Measurements from ENCODE around the gene ITGB1BP1. TPM values are rescaled to one million over a fixed set of nuclear protein-coding genes. Genes with fewer than 3 reads are reported as not detected.

Gene ITGB1BP1
- total and polyA plus RNA-seq, 10 donors: 24.0 to 79.4 (median 51.3) TPM

DNA sequence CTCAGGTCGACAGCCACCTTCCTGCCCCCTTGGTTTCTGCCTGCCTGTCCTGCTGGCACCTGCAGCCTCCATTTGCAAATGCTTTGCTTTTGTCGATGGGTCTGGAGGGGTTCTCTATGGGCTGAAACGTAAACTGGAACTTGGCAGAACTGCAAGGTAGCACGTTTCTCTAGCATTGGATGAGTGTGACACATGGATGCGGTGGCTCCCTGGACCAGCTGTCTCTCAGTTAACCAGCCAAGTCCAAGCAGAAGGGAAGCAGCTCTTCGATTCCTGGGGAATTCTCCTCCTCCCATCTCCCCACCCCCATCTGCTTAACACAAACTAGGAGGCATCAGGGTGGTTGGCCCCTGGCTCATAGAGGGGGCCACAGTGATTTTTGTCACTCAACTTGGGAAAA is 57.3 kb downstream of the ITGB1BP1 start:
- Histone ChIP-seq H3K27ac (no peak overlapping the region), H3K27me3 (replicated peaks in 1 of 7) (peaks cover 0 to 39% (median 0%) of the 10 kb centered on the region in 7 donors), H3K36me3 (no peaks in the 10 kb centered on the region), H3K9me3 (no peaks in the 10 kb centered on the region), H3K4me3 (no peak overlapping the region), H3K4me1 (no peaks in the 10 kb centered on the region)
- intact Hi-C loops (cut with DNase I; ENCODE audit: low total_unique reads): no loop called here
- WGBS, 5 donors: 77 to 86% (median 83%) methylated on average over 6 of the region's 6 CpGs
- no peak for TF ChIP-seq POLR2A (IDR thresholded peaks at IDR 0.05)
- TF ChIP-seq, protein P1, sequence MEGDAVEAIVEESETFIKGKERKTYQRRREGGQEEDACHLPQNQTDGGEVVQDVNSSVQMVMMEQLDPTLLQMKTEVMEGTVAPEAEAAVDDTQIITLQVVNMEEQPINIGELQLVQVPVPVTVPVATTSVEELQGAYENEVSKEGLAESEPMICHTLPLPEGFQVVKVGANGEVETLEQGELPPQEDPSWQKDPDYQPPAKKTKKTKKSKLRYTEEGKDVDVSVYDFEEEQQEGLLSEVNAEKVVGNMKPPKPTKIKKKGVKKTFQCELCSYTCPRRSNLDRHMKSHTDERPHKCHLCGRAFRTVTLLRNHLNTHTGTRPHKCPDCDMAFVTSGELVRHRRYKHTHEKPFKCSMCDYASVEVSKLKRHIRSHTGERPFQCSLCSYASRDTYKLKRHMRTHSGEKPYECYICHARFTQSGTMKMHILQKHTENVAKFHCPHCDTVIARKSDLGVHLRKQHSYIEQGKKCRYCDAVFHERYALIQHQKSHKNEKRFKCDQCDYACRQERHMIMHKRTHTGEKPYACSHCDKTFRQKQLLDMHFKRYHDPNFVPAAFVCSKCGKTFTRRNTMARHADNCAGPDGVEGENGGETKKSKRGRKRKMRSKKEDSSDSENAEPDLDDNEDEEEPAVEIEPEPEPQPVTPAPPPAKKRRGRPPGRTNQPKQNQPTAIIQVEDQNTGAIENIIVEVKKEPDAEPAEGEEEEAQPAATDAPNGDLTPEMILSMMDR (IDR thresholded peaks at IDR 0.05 in 8 of 11, conservative IDR thresholded peaks at IDR 0.05 in 3 of 11): no peak
- TF ChIP-seq POLR2AphosphoS5 (IDR thresholded peaks at IDR 0.05): no peak
- DNase-seq: no peak

DNA sequence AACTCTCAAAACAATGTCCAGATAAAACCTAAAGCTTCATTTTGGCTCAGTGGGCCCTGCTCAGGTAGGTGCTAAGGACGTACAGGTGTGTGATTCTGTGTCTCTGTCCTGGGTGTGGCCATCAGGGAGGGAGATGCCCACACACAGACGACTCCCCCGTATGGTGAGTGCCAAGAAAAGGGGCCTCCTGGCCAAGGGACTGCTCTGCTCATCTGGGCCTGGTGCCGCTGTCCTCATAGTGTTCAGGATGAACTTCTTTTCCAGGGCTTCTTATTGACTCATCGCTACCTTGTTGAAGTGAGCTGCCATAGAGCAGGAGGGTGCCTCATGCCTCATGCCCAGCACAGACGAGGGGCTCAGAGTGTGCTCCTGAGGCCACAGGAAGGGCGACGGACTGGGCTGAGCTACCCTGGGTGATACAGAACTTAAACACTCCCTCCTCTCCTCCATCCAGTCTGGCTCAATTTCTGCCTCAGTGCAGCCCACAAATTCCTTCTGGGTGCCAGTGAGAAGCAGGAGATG is 57.8 kb downstream of the ITGB1BP1 start:
- Histone ChIP-seq H3K4me1 (no peaks in the 10 kb centered on the region), H3K27me3 (replicated peaks in 1 of 7) (peaks cover 0 to 34% (median 0%) of the 10 kb centered on the region in 7 donors), H3K27ac (no peak overlapping the region), H3K4me3 (no peak overlapping the region), H3K36me3 (no peaks in the 10 kb centered on the region), H3K9me3 (no peaks in the 10 kb centered on the region)
- DNase-seq: no peak
- TF ChIP-seq POLR2AphosphoS5 (IDR thresholded peaks at IDR 0.05) (no peak), POLR2A (IDR thresholded peaks at IDR 0.05) (no peak)
- TF ChIP-seq, protein P1 (IDR thresholded peaks at IDR 0.05 in 8 of 11, conservative IDR thresholded peaks at IDR 0.05 in 3 of 11): no peak
- intact Hi-C loops (cut with DNase I; ENCODE audit: low total_unique reads): no loop called here
- 88 to 94% (median 90%) methylated on average over 8 of the region's 8 CpGs for WGBS, 5 donors

DNA sequence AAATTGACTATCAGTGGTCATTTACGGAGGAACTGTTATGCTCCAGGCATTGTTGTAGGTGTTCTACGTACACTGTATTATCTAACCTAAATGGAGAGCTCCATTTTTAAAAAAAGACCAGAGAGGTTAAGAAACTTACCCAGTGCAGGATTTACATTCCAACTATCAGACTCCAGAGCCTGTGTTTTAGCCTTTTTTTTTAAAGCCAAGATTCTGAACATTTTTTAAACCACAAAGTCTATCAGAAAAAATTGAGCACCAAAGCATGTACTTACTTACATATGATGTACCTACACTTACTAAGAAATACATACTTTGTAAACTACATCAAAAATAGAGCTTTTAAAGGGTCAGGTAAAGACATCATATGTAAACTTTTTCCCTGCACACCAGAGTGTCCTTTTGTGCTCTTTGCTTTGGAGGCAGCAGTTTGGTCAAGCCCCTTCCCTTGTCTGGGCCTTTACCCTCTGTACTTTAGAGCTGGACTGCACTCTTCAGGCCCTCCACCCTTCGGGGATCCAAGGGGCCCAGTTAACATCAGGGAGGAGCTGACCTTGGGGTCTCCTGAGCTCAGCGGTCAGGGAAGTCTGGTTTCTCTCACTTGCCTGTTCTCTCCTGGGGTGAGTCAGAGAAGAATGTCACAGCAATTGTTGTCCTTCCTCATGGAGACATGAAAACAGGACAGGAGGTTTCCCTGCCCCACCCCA is 58.4 kb downstream of the ITGB1BP1 start:
- Histone ChIP-seq H3K4me1 (no peaks in the 10 kb centered on the region), H3K4me3 (no peak overlapping the region), H3K27me3 (replicated peaks in 1 of 7) (peaks cover 0 to 28% (median 0%) of the 10 kb centered on the region in 7 donors), H3K9me3 (no peaks in the 10 kb centered on the region), H3K27ac (no peak overlapping the region), H3K36me3 (no peaks in the 10 kb centered on the region)
- 69 to 92% (median 80%) methylated on average over 4 of the region's 4 CpGs for WGBS, 5 donors
- no peak for DNase-seq
- intact Hi-C loops (cut with DNase I; ENCODE audit: low total_unique reads): no loop called here
- TF ChIP-seq POLR2AphosphoS5 (IDR thresholded peaks at IDR 0.05) (no peak), POLR2A (IDR thresholded peaks at IDR 0.05) (no peak)
- TF ChIP-seq, protein P1 (IDR thresholded peaks at IDR 0.05 in 8 of 11, conservative IDR thresholded peaks at IDR 0.05 in 3 of 11): no peak

DNA sequence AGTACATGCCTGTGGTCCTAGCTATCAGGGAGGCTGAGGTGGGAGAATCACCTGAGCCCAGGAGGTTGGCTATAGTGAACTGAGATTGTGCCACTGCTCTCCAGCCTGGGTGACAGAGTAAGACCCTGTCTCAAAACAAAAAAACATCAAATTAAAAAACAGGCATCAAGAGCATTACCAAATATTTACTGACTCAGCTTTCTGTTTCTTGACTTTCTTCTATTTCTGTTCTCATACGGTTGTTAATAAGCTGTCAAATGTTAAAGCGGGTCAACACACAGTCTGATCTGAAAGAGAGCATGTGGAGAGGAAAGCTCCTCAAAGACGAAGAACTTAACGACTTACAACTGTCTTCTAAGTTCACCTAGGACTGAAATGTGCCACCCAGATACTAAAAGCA is 59.0 kb downstream of the ITGB1BP1 start:
- intact Hi-C loops (cut with DNase I; ENCODE audit: low total_unique reads): no loop called here
- Histone ChIP-seq H3K4me3 (no peak overlapping the region), H3K36me3 (no peaks in the 10 kb centered on the region), H3K9me3 (no peaks in the 10 kb centered on the region), H3K27me3 (replicated peaks in 1 of 7) (peaks cover 0 to 23% (median 0%) of the 10 kb centered on the region in 7 donors), H3K27ac (no peak overlapping the region), H3K4me1 (no peaks in the 10 kb centered on the region)
- no peak for DNase-seq
- 77 to 94% (median 88%) methylated on average over 4 of the region's 4 CpGs for WGBS, 5 donors
- TF ChIP-seq POLR2AphosphoS5 (IDR thresholded peaks at IDR 0.05): no peak
- TF ChIP-seq, protein P1 (IDR thresholded peaks at IDR 0.05 in 8 of 11, conservative IDR thresholded peaks at IDR 0.05 in 3 of 11): no peak
- TF ChIP-seq POLR2A (IDR thresholded peaks at IDR 0.05): no peak

Measured in spleen (tissue), 11 donors.